WTC11 (cell line): ENCODE data around the gene IPCEF1. TPM values are rescaled to one million over a fixed set of nuclear protein-coding genes. Genes with fewer than 3 reads are reported as not detected.

Experiments used
- ATAC-seq: fragments of 200-7000 bp; cut with Tn5 transposase; 2 replicates; pipeline ENCODE4 v1.10.0; 2021; ENCODE audit warnings: mild to moderate bottlenecking, moderate library complexity
- CTCF ChIA-PET: fragments of 300-600 bp; sonication (Branson Sonifier 250); formaldehyde crosslinking; loops from one replicate; lab custom pipeline; 2021; ENCODE audit warnings: antibody characterized with exemption; lab: Charles Lee
- POLR2A ChIA-PET: fragments of 350-600 bp; sonication (Branson Sonifier 250); formaldehyde crosslinking; loops from one replicate; lab custom pipeline; 2021; ENCODE audit warnings: antibody characterized with exemption; lab: Charles Lee
- DNase-seq: peaks from one replicate; pipeline ENCODE4 v3.0.0; 2021; ENCODE audit warnings: low spot score
- H3K27ac Mint-ChIP-seq: 2 replicates; pipeline ENCODE4 v1.8.0; 2021; ENCODE audit warnings: mixed read lengths
- H3K27me3 Mint-ChIP-seq: 2 replicates; pipeline ENCODE4 v1.8.0; 2021; ENCODE audit warnings: low read depth, mild to moderate bottlenecking, moderate library complexity, mixed read lengths
- H3K36me3 Mint-ChIP-seq: 2 replicates; pipeline ENCODE4 v1.8.0; 2021; ENCODE audit warnings: mixed read lengths
- H3K4me1 Mint-ChIP-seq: 2 replicates; pipeline ENCODE4 v1.8.0; 2022; ENCODE audit warnings: mixed read lengths
- H3K4me3 Mint-ChIP-seq: 2 replicates; pipeline ENCODE4 v1.8.0; 2021; ENCODE audit warnings: mild to moderate bottlenecking, moderate library complexity, mixed read lengths
- H3K9me3 Mint-ChIP-seq: 2 replicates; pipeline ENCODE4 v1.8.0; 2021; ENCODE audit warnings: mixed read lengths
- CBFB ChIP-seq: sonication (generic); formaldehyde crosslinking; IDR thresholded peaks from 2 replicates; pipeline ENCODE4 v1.8.1; 2022; ENCODE audit warnings: mild to moderate bottlenecking, low read depth, missing genetic modification reagents
- CREM ChIP-seq: sonication (generic); formaldehyde crosslinking; IDR thresholded peaks from 2 replicates; pipeline ENCODE4 v1.8.1; 2022; ENCODE audit warnings: mild to moderate bottlenecking, missing genetic modification reagents, moderate library complexity
- FOXK1 ChIP-seq: sonication (generic); formaldehyde crosslinking; IDR thresholded peaks from 2 replicates; pipeline ENCODE4 v1.8.0; 2022; ENCODE audit warnings: mild to moderate bottlenecking, moderate library complexity, missing genetic modification reagents
- MXD4 ChIP-seq: fragments of 250-450 bp; sonication (Bioruptor Pico); IDR thresholded peaks from 2 replicates; pipeline ENCODE4 v1.8.0; 2021; ENCODE audit warnings: mild to moderate bottlenecking, moderate library complexity, borderline replicate concordance
- NR1H2 ChIP-seq: sonication (generic); formaldehyde crosslinking; IDR thresholded peaks from 2 replicates; pipeline ENCODE4 v1.9.0; 2021; ENCODE audit warnings: mild to moderate bottlenecking, moderate library complexity, missing genetic modification reagents
- NR3C1 ChIP-seq: sonication (generic); formaldehyde crosslinking; conservative IDR thresholded peaks from 2 replicates; pipeline ENCODE4 v1.8.1; 2023; ENCODE audit warnings: low read depth, mild to moderate bottlenecking, missing genetic modification reagents
- RELA ChIP-seq: sonication (generic); formaldehyde crosslinking; IDR thresholded peaks from 2 replicates; pipeline ENCODE4 v1.8.1; 2022; ENCODE audit warnings: missing genetic modification reagents, mild to moderate bottlenecking, borderline replicate concordance
- SOX15 ChIP-seq: fragments of 250-450 bp; sonication (Bioruptor Pico); IDR thresholded peaks from 2 replicates; pipeline ENCODE4 v1.9.0; 2021; ENCODE audit warnings: mild to moderate bottlenecking
- ZNF671 ChIP-seq: fragments of 250-450 bp; sonication (Bioruptor Pico); IDR thresholded peaks from 2 replicates; pipeline ENCODE4 v1.8.0; 2021; ENCODE audit warnings: mild to moderate bottlenecking
- total RNA-seq: library from RNA; stranded (reverse); gene quantifications from 3 replicates; pipeline ENCODE4 v1.2.3, GENCODE V29; 2021
- TF ChIP-seq, protein P1 (sequence below): fragments of 200-600 bp; IDR thresholded peaks from 2 replicates; pipeline ENCODE4 v1.8.0; 2022; ENCODE audit warnings: antibody characterized with exemption
- TF ChIP-seq, protein P2 (sequence below): sonication (generic); formaldehyde crosslinking; IDR thresholded peaks from 2 replicates; pipeline ENCODE4 v1.8.1; 2023; ENCODE audit warnings: mild to moderate bottlenecking, missing genetic modification reagents, moderate library complexity
- TF ChIP-seq, protein P3 (sequence below): sonication (generic); formaldehyde crosslinking; IDR thresholded peaks from 2 replicates; pipeline ENCODE4 v1.8.1; 2022; ENCODE audit warnings: missing genetic modification reagents, borderline replicate concordance
- TF ChIP-seq, protein P4 (sequence below): fragments of 250-450 bp; sonication (Bioruptor Pico); IDR thresholded peaks from 2 replicates; pipeline ENCODE4 v1.9.0; 2021; ENCODE audit warnings: moderate library complexity, mild to moderate bottlenecking, inconsistent platforms, borderline replicate concordance
- TF ChIP-seq, protein P5 (sequence below): fragments of 250-450 bp; sonication (Bioruptor Pico); IDR thresholded peaks from 2 replicates; pipeline ENCODE4 v2.1.2; 2022; ENCODE audit warnings: mild to moderate bottlenecking, moderate library complexity
- TF ChIP-seq, protein P6 (sequence below): sonication (generic); formaldehyde crosslinking; IDR thresholded peaks from 2 replicates; pipeline ENCODE4 v1.8.1; 2023; ENCODE audit warnings: mild to moderate bottlenecking, missing genetic modification reagents, borderline replicate concordance
- TF ChIP-seq, protein P7 (sequence below): sonication (generic); formaldehyde crosslinking; IDR thresholded peaks from 2 replicates; pipeline ENCODE4 v1.8.1; 2022; ENCODE audit warnings: low read depth, mild to moderate bottlenecking, moderate library complexity, missing genetic modification reagents, borderline replicate concordance
- TF ChIP-seq, protein P8 (sequence below): sonication (generic); formaldehyde crosslinking; IDR thresholded peaks from 2 replicates; pipeline ENCODE4 v1.8.0; 2022; ENCODE audit warnings: mild to moderate bottlenecking, missing genetic modification reagents
- TF ChIP-seq, protein P9 (sequence below): sonication (generic); formaldehyde crosslinking; IDR thresholded peaks from 2 replicates; pipeline ENCODE4 v1.8.0; 2022; ENCODE audit warnings: mild to moderate bottlenecking, missing genetic modification reagents

IPCEF1 gene
- total RNA-seq, 1 experiment from 2014 or later = 1.3 TPM

DNA sequence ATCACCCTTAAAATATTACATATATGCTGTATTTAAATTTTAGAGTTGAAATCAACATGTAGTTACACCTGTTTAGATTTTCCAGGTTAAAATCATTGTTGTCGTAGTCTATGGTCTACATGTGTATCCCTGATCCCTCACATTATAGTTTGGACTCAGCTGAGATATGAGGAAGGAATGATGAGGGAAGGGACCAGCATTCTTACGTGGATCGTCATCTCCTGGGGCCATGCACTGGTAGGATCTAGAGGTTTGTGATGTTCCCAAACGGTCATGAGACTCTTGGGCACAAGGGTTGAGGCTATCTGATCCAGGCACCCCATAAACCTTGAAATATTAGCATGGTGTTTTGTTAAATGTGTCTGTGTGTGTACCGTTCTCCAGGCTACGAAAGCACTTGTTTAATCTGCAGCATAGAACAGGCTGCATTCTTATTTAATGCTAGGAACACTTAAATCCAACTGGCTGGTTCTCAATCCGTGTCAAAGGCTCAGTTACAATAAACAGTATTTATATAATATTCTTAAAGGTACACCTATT is 55.4 kb downstream of the IPCEF1 start:
- no peak overlapping the region for H3K4me3 Mint-ChIP-seq
- H3K36me3 Mint-ChIP-seq = no peaks in the 10 kb centered on the region
- H3K4me1 Mint-ChIP-seq = peaks cover 9% of the 10 kb centered on the region
- ChIA-PET POLR2A (no interaction called here), CTCF (no interaction called here)
- H3K9me3 Mint-ChIP-seq = peaks cover under 1% of the 10 kb centered on the region; the same call in 1 of the 2 replicates
- no peak overlapping the region for H3K27ac Mint-ChIP-seq
- no peak for DNase-seq
- ATAC-seq = no peak
- no peaks in the 10 kb centered on the region for H3K27me3 Mint-ChIP-seq
- TF ChIP-seq SOX15 (CRISPR knock-in tag) = no peak
- TF ChIP-seq, protein P1, sequence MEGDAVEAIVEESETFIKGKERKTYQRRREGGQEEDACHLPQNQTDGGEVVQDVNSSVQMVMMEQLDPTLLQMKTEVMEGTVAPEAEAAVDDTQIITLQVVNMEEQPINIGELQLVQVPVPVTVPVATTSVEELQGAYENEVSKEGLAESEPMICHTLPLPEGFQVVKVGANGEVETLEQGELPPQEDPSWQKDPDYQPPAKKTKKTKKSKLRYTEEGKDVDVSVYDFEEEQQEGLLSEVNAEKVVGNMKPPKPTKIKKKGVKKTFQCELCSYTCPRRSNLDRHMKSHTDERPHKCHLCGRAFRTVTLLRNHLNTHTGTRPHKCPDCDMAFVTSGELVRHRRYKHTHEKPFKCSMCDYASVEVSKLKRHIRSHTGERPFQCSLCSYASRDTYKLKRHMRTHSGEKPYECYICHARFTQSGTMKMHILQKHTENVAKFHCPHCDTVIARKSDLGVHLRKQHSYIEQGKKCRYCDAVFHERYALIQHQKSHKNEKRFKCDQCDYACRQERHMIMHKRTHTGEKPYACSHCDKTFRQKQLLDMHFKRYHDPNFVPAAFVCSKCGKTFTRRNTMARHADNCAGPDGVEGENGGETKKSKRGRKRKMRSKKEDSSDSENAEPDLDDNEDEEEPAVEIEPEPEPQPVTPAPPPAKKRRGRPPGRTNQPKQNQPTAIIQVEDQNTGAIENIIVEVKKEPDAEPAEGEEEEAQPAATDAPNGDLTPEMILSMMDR = no peak
- TF ChIP-seq CBFB (CRISPR knock-in tag) = no peak
- TF ChIP-seq, protein P2, sequence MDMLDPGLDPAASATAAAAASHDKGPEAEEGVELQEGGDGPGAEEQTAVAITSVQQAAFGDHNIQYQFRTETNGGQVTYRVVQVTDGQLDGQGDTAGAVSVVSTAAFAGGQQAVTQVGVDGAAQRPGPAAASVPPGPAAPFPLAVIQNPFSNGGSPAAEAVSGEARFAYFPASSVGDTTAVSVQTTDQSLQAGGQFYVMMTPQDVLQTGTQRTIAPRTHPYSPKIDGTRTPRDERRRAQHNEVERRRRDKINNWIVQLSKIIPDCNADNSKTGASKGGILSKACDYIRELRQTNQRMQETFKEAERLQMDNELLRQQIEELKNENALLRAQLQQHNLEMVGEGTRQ = no peak
- TF ChIP-seq RELA = no peak
- TF ChIP-seq, protein P3, sequence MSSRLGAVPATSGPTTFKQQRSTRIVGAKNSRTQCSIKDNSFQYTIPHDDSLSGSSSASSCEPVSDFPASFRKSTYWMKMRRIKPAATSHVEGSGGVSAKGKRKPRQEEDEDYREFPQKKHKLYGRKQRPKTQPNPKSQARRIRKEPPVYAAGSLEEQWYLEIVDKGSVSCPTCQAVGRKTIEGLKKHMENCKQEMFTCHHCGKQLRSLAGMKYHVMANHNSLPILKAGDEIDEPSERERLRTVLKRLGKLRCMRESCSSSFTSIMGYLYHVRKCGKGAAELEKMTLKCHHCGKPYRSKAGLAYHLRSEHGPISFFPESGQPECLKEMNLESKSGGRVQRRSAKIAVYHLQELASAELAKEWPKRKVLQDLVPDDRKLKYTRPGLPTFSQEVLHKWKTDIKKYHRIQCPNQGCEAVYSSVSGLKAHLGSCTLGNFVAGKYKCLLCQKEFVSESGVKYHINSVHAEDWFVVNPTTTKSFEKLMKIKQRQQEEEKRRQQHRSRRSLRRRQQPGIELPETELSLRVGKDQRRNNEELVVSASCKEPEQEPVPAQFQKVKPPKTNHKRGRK (CRISPR knock-in tag) = no peak

DNA sequence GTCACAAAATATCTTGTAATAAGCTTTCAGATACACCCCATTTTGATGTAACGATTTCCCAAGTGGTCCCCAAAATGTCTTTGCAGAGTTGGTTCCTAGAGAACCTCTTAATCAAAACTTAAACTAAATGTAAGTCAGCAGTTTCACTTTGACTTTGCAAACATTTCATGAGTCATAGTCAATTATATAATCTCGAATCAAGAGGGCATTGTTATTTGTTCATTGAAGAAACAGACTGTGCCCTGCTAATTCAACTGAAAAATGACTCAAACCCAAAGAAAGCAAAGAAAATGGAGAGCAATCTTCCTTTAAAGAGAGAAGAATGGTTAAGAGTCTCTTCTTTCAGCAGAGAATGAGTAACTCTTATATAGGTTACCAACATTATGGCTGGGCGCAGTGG is 58.3 kb downstream of the IPCEF1 start:
- Mint-ChIP-seq H3K27me3 (no peaks in the 10 kb centered on the region), H3K27ac (no peak overlapping the region), H3K9me3 (peaks cover 5% of the 10 kb centered on the region; the same call in 1 of the 2 replicates), H3K4me1 (peaks cover 6% of the 10 kb centered on the region; the same call in 1 of the 2 replicates), H3K4me3 (no peak overlapping the region), H3K36me3 (no peaks in the 10 kb centered on the region)
- ChIA-PET POLR2A (no interaction called here), CTCF (no interaction called here)
- no peak for DNase-seq
- no peak for ATAC-seq
- TF ChIP-seq, protein P4, sequence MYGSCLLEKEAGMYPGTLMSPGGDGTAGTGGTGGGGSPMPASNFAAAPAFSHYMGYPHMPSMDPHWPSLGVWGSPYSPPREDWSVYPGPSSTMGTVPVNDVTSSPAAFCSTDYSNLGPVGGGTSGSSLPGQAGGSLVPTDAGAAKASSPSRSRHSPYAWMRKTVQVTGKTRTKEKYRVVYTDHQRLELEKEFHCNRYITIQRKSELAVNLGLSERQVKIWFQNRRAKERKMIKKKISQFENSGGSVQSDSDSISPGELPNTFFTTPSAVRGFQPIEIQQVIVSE (CRISPR knock-in tag) = no peak
- TF ChIP-seq, protein P5, sequence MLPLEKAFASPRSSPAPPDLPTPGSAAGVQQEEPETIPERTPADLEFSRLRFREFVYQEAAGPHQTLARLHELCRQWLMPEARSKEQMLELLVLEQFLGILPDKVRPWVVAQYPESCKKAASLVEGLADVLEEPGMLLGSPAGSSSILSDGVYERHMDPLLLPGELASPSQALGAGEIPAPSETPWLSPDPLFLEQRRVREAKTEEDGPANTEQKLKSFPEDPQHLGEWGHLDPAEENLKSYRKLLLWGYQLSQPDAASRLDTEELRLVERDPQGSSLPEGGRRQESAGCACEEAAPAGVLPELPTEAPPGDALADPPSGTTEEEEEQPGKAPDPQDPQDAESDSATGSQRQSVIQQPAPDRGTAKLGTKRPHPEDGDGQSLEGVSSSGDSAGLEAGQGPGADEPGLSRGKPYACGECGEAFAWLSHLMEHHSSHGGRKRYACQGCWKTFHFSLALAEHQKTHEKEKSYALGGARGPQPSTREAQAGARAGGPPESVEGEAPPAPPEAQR = no peak
- no peak for TF ChIP-seq ZNF671 (CRISPR knock-in tag)
- TF ChIP-seq, protein P6, sequence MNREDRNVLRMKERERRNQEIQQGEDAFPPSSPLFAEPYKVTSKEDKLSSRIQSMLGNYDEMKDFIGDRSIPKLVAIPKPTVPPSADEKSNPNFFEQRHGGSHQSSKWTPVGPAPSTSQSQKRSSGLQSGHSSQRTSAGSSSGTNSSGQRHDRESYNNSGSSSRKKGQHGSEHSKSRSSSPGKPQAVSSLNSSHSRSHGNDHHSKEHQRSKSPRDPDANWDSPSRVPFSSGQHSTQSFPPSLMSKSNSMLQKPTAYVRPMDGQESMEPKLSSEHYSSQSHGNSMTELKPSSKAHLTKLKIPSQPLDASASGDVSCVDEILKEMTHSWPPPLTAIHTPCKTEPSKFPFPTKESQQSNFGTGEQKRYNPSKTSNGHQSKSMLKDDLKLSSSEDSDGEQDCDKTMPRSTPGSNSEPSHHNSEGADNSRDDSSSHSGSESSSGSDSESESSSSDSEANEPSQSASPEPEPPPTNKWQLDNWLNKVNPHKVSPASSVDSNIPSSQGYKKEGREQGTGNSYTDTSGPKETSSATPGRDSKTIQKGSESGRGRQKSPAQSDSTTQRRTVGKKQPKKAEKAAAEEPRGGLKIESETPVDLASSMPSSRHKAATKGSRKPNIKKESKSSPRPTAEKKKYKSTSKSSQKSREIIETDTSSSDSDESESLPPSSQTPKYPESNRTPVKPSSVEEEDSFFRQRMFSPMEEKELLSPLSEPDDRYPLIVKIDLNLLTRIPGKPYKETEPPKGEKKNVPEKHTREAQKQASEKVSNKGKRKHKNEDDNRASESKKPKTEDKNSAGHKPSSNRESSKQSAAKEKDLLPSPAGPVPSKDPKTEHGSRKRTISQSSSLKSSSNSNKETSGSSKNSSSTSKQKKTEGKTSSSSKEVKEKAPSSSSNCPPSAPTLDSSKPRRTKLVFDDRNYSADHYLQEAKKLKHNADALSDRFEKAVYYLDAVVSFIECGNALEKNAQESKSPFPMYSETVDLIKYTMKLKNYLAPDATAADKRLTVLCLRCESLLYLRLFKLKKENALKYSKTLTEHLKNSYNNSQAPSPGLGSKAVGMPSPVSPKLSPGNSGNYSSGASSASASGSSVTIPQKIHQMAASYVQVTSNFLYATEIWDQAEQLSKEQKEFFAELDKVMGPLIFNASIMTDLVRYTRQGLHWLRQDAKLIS (CRISPR knock-in tag) = no peak
- no peak for TF ChIP-seq CREM (CRISPR knock-in tag)
- TF ChIP-seq NR3C1 (CRISPR knock-in tag) = no peak
- TF ChIP-seq, protein P7, sequence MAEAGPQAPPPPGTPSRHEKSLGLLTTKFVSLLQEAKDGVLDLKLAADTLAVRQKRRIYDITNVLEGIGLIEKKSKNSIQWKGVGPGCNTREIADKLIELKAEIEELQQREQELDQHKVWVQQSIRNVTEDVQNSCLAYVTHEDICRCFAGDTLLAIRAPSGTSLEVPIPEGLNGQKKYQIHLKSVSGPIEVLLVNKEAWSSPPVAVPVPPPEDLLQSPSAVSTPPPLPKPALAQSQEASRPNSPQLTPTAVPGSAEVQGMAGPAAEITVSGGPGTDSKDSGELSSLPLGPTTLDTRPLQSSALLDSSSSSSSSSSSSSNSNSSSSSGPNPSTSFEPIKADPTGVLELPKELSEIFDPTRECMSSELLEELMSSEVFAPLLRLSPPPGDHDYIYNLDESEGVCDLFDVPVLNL = no peak
- TF ChIP-seq NR1H2 = no peak
- TF ChIP-seq MXD4 (CRISPR knock-in tag) = no peak
- TF ChIP-seq FOXK1 = no peak
- TF ChIP-seq, protein P8, sequence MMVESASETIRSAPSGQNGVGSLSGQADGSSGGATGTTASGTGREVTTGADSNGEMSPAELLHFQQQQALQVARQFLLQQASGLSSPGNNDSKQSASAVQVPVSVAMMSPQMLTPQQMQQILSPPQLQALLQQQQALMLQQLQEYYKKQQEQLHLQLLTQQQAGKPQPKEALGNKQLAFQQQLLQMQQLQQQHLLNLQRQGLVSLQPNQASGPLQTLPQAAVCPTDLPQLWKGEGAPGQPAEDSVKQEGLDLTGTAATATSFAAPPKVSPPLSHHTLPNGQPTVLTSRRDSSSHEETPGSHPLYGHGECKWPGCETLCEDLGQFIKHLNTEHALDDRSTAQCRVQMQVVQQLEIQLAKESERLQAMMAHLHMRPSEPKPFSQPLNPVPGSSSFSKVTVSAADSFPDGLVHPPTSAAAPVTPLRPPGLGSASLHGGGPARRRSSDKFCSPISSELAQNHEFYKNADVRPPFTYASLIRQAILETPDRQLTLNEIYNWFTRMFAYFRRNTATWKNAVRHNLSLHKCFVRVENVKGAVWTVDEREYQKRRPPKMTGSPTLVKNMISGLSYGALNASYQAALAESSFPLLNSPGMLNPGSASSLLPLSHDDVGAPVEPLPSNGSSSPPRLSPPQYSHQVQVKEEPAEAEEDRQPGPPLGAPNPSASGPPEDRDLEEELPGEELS (CRISPR knock-in tag) = no peak
- TF ChIP-seq, protein P9, sequence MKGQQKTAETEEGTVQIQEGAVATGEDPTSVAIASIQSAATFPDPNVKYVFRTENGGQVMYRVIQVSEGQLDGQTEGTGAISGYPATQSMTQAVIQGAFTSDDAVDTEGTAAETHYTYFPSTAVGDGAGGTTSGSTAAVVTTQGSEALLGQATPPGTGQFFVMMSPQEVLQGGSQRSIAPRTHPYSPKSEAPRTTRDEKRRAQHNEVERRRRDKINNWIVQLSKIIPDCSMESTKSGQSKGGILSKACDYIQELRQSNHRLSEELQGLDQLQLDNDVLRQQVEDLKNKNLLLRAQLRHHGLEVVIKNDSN = no peak
